ENCODE data around the gene RAPGEF3.

GRCh38 chr12:47755655-47756562, 2.8 kb downstream of the RAPGEF3 start:
- no peak for TF ChIP-seq EZH2 (IDR thresholded peaks at IDR 0.05)
- TF ChIP-seq POLR2AphosphoS5 (IDR thresholded peaks at IDR 0.05; ENCODE audit: borderline replicate concordance, low read depth, low read length) = no peak

Measured in SK-N-MC (cell line).